SK-N-SH treated with all-trans-retinoic acid at 6 μM for 48 hours (cell line): ENCODE measurements around the gene WAC.

ENCODE experiments used
- SNAI2 ChIP-seq: fragments of 250-450 bp; sonication (Bioruptor Pico); IDR thresholded peaks from 2 replicates; pipeline ENCODE4 v1.5.0; 2020; ENCODE audit warnings: mild to moderate bottlenecking, moderate library complexity
- TOX ChIP-seq: fragments of 250-450 bp; sonication (Bioruptor Pico); IDR thresholded peaks from 2 replicates; pipeline ENCODE4 v1.8.0; 2021; ENCODE audit warnings: mild to moderate bottlenecking, moderate library complexity, borderline replicate concordance
- TF ChIP-seq, protein P1 (sequence below): fragments of 250-450 bp; sonication (Bioruptor Pico); IDR thresholded peaks from 2 replicates; pipeline ENCODE4 v1.5.1; 2020; ENCODE audit warnings: low read depth, mild to moderate bottlenecking, moderate library complexity
- TF ChIP-seq, protein P2 (sequence below): fragments of 250-450 bp; sonication (Bioruptor Pico); IDR thresholded peaks from 2 replicates; pipeline ENCODE4 v1.5.0; 2020; ENCODE audit warnings: mild to moderate bottlenecking, moderate library complexity

DNA sequence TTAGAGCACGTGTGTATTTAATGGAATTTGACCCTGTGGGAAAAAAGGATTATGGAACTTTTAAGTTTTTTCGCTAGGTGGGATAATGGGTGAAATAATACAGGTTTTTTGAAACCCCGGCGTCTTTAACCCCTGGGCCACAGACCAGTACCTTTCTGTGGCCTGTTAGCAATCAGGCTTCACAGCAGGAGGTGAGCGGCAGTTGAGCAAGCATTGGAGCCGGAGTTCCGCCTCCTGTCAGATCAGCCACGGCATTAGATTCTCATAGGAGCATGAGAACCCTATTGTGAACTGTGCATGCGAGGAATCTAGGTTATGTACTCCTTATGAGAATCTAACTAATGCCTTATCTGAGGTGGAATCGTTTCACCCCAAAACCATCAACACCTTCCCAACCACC lies 28.6 kb downstream of the WAC start:
- TF ChIP-seq SNAI2 (CRISPR knock-in tag) = no peak
- TF ChIP-seq, protein P1, sequence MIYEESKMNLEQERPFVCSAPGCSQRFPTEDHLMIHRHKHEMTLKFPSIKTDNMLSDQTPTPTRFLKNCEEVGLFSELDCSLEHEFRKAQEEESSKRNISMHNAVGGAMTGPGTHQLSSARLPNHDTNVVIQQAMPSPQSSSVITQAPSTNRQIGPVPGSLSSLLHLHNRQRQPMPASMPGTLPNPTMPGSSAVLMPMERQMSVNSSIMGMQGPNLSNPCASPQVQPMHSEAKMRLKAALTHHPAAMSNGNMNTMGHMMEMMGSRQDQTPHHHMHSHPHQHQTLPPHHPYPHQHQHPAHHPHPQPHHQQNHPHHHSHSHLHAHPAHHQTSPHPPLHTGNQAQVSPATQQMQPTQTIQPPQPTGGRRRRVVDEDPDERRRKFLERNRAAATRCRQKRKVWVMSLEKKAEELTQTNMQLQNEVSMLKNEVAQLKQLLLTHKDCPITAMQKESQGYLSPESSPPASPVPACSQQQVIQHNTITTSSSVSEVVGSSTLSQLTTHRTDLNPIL (CRISPR knock-in tag) = no peak
- TF ChIP-seq, protein P2, sequence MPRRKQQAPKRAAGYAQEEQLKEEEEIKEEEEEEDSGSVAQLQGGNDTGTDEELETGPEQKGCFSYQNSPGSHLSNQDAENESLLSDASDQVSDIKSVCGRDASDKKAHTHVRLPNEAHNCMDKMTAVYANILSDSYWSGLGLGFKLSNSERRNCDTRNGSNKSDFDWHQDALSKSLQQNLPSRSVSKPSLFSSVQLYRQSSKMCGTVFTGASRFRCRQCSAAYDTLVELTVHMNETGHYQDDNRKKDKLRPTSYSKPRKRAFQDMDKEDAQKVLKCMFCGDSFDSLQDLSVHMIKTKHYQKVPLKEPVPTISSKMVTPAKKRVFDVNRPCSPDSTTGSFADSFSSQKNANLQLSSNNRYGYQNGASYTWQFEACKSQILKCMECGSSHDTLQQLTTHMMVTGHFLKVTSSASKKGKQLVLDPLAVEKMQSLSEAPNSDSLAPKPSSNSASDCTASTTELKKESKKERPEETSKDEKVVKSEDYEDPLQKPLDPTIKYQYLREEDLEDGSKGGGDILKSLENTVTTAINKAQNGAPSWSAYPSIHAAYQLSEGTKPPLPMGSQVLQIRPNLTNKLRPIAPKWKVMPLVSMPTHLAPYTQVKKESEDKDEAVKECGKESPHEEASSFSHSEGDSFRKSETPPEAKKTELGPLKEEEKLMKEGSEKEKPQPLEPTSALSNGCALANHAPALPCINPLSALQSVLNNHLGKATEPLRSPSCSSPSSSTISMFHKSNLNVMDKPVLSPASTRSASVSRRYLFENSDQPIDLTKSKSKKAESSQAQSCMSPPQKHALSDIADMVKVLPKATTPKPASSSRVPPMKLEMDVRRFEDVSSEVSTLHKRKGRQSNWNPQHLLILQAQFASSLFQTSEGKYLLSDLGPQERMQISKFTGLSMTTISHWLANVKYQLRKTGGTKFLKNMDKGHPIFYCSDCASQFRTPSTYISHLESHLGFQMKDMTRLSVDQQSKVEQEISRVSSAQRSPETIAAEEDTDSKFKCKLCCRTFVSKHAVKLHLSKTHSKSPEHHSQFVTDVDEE (CRISPR knock-in tag) = no peak
- no peak for TF ChIP-seq TOX (CRISPR knock-in tag)
